Upper lobe of right lung (tissue), 1 donor: ENCODE results near the gene SLC41A3. TPM values are rescaled to one million over a fixed set of nuclear protein-coding genes. Genes with fewer than 3 reads are reported as not detected.

Experiments
- ATAC-seq: fragments of 200-7000 bp; cut with Tn5 transposase; one replicate; pipeline ENCODE4 v1.9.1; 2020; ENCODE audit warnings: mild to moderate bottlenecking, moderate library complexity
- DNase-seq: peaks from one replicate; pipeline ENCODE4 v3.0.0-alpha.2; 2020
- H3K27ac ChIP-seq: fragments of 200-600 bp; one replicate; pipeline ENCODE4 v1.8.0; 2022
- H3K27me3 ChIP-seq: fragments of 200-600 bp; one replicate; pipeline ENCODE4 v1.8.0; 2022; ENCODE audit warnings: mild to moderate bottlenecking
- H3K36me3 ChIP-seq: fragments of 200-600 bp; one replicate; pipeline ENCODE4 v1.8.0; 2022
- H3K4me1 ChIP-seq: fragments of 200-600 bp; one replicate; pipeline ENCODE4 v1.8.0; 2022
- H3K4me3 ChIP-seq: fragments of 200-600 bp; one replicate; pipeline ENCODE4 v1.8.0; 2022; ENCODE audit warnings: mild to moderate bottlenecking
- H3K9me3 ChIP-seq: fragments of 200-600 bp; one replicate; pipeline ENCODE4 v1.8.0; 2022
- intact Hi-C: fragments of 100-400 bp; cut with DNase I; formaldehyde crosslinking; loops from one replicate; pipeline ENCODE4 v1.11.0; 2022
- total RNA-seq: library from RNA; stranded (reverse); fragmentation: NEBNext Ultra II Directional; extraction: Animal tissue kit (Norgen Biotek cat#: 25700); gene quantifications from one replicate; pipeline ENCODE4 v1.2.1, GENCODE V29; 2021
- TF ChIP-seq, protein P1 (sequence below): fragments of 200-600 bp; IDR thresholded peaks from one replicate; pipeline ENCODE4 v1.8.0; 2022; ENCODE audit warnings: antibody characterized with exemption
- donor health status: DM: no; HTN: yes; CAD: no; lungs with severe emphysema.

Gene SLC41A3
- total RNA-seq, 1 donor from 2014 or later, result 30.8 TPM

DNA sequence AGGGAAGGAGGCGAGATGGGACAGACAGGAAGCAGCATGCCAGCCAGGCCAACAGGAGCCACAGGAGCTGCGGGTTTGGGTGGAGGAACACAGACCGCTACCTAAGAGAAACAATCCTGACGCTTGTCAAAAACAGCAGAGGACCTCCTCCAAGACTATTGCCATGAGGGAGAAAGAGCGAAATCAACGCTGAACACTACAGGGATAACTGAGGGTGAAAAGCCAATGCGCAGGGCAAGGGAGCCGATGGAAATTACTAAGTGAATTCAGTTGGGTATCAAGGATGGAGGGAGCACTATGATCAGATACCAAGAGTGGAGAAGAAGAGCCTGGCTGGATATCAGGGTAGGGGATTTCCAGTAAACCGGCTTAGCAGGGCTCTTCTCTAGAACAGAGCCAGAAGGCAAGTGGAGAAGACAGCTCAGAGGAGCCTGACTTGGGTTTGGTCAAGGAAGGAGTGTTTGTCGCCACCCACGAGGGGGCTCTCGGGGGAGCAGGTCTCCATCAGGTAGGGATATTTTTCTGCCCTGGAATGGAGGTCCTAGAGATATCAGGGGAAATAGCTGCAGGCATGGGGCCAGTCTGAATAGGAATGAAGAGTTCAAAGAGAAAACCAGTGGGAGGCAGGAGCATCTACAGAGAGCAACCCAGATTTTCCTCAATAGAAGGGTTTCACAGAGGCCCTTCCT, 48.4 kb downstream of the SLC41A3 start:
- intact Hi-C loops, result no loop called here
- Histone ChIP-seq H3K4me3 (no peak overlapping the region), H3K4me1 (no peaks in the 10 kb centered on the region), H3K27ac (no peak overlapping the region), H3K9me3 (no peaks in the 10 kb centered on the region), H3K27me3 (no peaks in the 10 kb centered on the region), H3K36me3 (no peaks in the 10 kb centered on the region)
- TF ChIP-seq, protein P1, sequence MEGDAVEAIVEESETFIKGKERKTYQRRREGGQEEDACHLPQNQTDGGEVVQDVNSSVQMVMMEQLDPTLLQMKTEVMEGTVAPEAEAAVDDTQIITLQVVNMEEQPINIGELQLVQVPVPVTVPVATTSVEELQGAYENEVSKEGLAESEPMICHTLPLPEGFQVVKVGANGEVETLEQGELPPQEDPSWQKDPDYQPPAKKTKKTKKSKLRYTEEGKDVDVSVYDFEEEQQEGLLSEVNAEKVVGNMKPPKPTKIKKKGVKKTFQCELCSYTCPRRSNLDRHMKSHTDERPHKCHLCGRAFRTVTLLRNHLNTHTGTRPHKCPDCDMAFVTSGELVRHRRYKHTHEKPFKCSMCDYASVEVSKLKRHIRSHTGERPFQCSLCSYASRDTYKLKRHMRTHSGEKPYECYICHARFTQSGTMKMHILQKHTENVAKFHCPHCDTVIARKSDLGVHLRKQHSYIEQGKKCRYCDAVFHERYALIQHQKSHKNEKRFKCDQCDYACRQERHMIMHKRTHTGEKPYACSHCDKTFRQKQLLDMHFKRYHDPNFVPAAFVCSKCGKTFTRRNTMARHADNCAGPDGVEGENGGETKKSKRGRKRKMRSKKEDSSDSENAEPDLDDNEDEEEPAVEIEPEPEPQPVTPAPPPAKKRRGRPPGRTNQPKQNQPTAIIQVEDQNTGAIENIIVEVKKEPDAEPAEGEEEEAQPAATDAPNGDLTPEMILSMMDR, result no peak
- ATAC-seq, result no peak
- no peak for DNase-seq

DNA sequence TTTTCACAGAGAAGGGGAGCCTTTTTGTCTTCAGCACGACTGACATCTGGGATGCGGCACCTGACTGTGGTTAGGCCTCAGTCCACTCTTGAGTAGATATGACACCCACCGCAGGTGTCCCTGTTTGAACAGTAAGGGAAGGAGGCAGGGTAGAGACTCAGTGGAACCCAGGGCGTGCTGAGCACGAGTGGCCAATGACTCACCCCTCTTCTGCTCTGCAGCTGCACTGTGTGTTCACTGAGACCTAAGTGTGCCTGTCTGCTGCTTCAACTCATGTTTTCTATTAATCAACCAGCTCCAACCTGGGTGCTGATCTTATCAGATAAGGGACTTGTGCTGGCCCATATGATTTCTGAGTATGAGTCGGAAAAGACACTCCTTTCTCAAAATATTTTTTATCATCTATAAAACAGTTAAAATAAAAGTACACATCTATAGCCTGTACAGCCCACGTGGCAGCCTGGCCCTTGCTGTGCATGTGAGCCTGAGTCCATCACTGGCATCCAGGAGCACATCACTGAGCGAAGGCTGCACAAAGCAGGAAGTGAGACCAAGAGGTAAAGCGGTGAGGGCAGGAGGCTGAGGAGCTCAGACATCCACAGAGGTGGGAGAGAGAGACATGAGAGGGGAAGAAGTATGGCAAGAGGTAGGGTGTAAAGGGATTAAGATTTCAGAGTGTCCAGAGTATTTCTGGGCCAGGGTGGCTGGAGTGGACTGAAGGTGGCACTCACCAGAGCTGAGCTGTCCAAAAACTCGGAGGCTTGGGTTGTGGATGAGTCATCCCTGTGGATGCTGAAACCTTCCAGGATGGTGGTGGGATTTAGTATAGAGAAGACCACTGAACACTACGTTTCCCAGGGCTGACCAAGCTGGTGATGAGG, 49.2 kb downstream of the SLC41A3 start:
- ATAC-seq (no peak), DNase-seq (no peak)
- H3K27ac ChIP-seq, result no peak overlapping the region
- no peaks in the 10 kb centered on the region for H3K36me3 ChIP-seq
- H3K27me3 ChIP-seq, result no peaks in the 10 kb centered on the region
- TF ChIP-seq, protein P1, result no peak
- intact Hi-C loops, result no loop called here
- no peak overlapping the region for H3K4me3 ChIP-seq
- H3K4me1 ChIP-seq, result no peaks in the 10 kb centered on the region
- no peaks in the 10 kb centered on the region for H3K9me3 ChIP-seq

DNA sequence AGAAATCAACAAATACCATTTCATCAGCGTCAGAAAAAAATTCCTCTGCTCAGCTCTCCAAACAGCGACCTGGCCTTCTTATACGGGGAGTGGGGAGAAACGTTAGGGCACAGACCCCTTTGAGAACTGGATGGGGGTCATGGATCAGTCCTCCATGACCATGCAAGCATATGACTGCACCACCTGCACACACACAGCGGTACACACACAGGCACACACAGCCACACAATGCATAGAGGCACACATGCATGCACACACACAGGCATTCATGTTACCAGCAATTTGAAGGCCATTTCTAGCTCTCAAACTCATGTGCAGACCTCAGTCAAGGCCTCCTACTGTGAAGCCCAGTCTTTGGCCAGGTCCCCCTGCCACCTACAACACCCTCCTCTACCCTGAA, 50.2 kb downstream of the SLC41A3 start:
- intact Hi-C loops, result no loop called here
- Histone ChIP-seq H3K4me1 (no peaks in the 10 kb centered on the region), H3K4me3 (no peak overlapping the region), H3K9me3 (no peaks in the 10 kb centered on the region), H3K36me3 (no peaks in the 10 kb centered on the region), H3K27me3 (no peaks in the 10 kb centered on the region), H3K27ac (no peak overlapping the region)
- TF ChIP-seq, protein P1, result no peak
- DNase-seq (no peak), ATAC-seq (no peak)

DNA sequence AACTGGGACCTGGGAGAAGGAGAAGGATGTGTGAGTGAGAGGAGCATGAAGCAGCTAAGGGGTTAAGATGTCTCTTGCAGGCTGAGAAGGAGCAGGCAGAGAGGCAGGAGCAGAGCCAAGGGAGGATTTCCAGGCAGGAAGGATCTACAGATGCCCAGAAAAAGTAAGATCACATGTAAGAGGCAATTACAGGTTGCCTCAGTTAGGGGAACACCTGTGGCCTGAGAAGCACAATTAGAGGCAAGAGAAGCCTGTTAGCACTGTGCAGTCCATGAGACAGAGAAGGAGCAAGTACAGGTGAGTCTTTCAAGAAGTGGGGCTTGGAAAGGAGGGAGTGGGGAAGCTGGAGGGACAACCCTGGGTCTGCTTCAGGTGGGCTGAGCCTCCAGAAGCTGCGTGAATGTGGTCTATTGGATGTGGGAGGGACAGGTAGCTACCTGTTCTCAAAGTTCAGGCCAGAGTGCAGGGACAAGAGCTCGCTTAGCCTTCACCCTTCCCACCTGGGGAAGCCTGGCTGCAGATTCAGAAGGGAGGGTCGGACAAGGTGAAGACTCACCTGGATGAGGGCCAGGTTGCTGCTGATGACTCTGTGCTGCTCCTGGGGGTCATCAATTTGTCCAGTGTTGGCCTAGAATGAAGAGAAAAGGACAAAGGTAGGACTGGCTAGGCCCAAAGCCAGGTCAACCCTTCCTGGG, 50.7 kb downstream of the SLC41A3 start:
- Histone ChIP-seq H3K4me1 (no peaks in the 10 kb centered on the region), H3K4me3 (no peak overlapping the region), H3K27me3 (no peaks in the 10 kb centered on the region), H3K9me3 (peaks cover 4% of the 10 kb centered on the region), H3K27ac (no peak overlapping the region), H3K36me3 (no peaks in the 10 kb centered on the region)
- DNase-seq (no peak), ATAC-seq (no peak)
- intact Hi-C loops, result no loop called here
- TF ChIP-seq, protein P1, result no peak

DNA sequence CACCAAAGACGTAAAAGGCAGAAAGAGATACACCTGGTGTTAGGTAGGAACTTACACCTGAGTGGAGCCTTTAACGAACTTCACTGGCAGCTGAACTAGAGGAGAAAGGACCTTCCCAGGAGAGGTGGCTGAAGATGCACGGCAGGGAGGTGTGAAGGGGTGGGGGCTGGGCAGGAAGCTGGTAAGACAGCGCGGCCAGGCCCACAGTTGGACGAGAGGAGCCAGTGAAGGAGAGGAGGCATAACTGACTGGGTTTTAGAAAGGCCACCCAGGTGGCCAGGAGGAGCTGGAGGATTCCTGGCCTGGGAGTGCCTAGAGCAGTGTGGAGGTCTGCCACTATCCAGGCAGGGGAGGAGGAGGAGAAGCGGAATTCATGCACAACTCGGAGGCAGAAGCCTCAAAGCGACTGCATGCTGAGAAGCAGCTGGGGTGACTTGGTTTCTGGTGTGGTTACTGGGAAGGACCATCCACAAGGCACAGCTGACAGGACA, 51.9 kb downstream of the SLC41A3 start:
- Histone ChIP-seq H3K4me3 (no peak overlapping the region), H3K4me1 (no peaks in the 10 kb centered on the region), H3K36me3 (no peaks in the 10 kb centered on the region), H3K27ac (no peak overlapping the region), H3K27me3 (no peaks in the 10 kb centered on the region), H3K9me3 (peaks cover 7% of the 10 kb centered on the region)
- no peak for ATAC-seq
- TF ChIP-seq, protein P1, result no peak
- DNase-seq, result no peak
- intact Hi-C loops, result no loop called here
